NCI-H524 (cell line): ENCODE results near the gene NAV2.
"Not testable (repeated sequence)": the region's sequence is repeated elsewhere in the genome, so short reads cannot be mapped to it uniquely, and the experiment has no call there.

Experiments
- DNase-seq, 2 experiments: peaks; one replicate each; lab custom pipeline; 2025; lab: John Stamatoyannopoulos, UW

NAV2 gene

GRCh38 chr11:20120134-20120925, 407.7 kb downstream of the NAV2 start:
- DNase-seq: no peak

- peak in 1 of 2 experiments; percentile 2 for DNase-seq
Observed at GRCh38 chr11:20122131-20122530, 409.5 kb downstream of the NAV2 start.

GRCh38 chr11:20125927-20126326, 413.3 kb downstream of the NAV2 start:
- no peak for DNase-seq

GRCh38 chr11:20126724-20127123, 414.1 kb downstream of the NAV2 start:
- DNase-seq: no peak

- peak; percentile 46 to 66 for DNase-seq
Observed at GRCh38 chr11:20127671-20128527, 415.3 kb downstream of the NAV2 start.

- DNase-seq: not testable (repeated sequence)
Observed at GRCh38 chr11:20128528-20128825, 415.8 kb downstream of the NAV2 start.

- DNase-seq: no peak
Observed at GRCh38 chr11:20129665-20130064, 417.0 kb downstream of the NAV2 start.

- DNase-seq: peak; percentile 32 to 46
Observed at GRCh38 chr11:20131788-20132666, 419.4 kb downstream of the NAV2 start.

- DNase-seq: no peak
Observed at GRCh38 chr11:20132667-20133039, 420.0 kb downstream of the NAV2 start.

GRCh38 chr11:20134991-20135736, 422.5 kb downstream of the NAV2 start:
- no peak for DNase-seq

- no peak for DNase-seq
Observed at GRCh38 chr11:20137637-20138036, 425.0 kb downstream of the NAV2 start.

- DNase-seq: no peak
Observed at GRCh38 chr11:20138707-20139106, 426.1 kb downstream of the NAV2 start.

- no peak for DNase-seq
Observed at GRCh38 chr11:20154381-20154780, 441.7 kb downstream of the NAV2 start.

- DNase-seq: peak in 1 of 2 experiments; percentile 15
Observed at GRCh38 chr11:20155683-20156279, 443.1 kb downstream of the NAV2 start.

GRCh38 chr11:20156280-20156875, 443.7 kb downstream of the NAV2 start:
- peak; percentile 40 to 50 for DNase-seq

GRCh38 chr11:20156876-20157613, 444.4 kb downstream of the NAV2 start:
- DNase-seq: peak in 1 of 2 experiments; percentile 27

GRCh38 chr11:20157728-20158127, 445.1 kb downstream of the NAV2 start:
- no peak for DNase-seq

- DNase-seq: peak in 1 of 2 experiments; percentile 4
Observed at GRCh38 chr11:20158597-20159257, 446.1 kb downstream of the NAV2 start.
